BLaER1 treated with 17β-estradiol and CSF1 and Interleukin-3, amounts not matched to agents 10 nM and 100 nM (cell line): Measurements from ENCODE around the gene PSAP.
"Not testable (repeated sequence)": the region's sequence is repeated elsewhere in the genome, so short reads cannot be mapped to it uniquely, and the experiment has no call there.

Source experiments
- H3K27ac ChIP-seq, 11 experiments: shearing (Covaris generic); formaldehyde crosslinking; 2 replicates each; pipeline ENCODE4 v1.8.1; 2022
- H3K27me3 ChIP-seq, 11 experiments: shearing (Covaris generic); formaldehyde crosslinking; 2 replicates each; pipeline ENCODE4 v1.8.1; 2022
- H3K36me3 ChIP-seq, 11 experiments: shearing (Covaris generic); formaldehyde crosslinking; 2 replicates each; pipeline ENCODE4 v1.8.1; 2022
- H3K4me1 ChIP-seq, 10 experiments: shearing (Covaris generic); formaldehyde crosslinking; 2 replicates each; pipeline ENCODE4 v1.8.1; 2022
- H3K4me2 ChIP-seq, 11 experiments: shearing (Covaris generic); formaldehyde crosslinking; 2 replicates each; pipeline ENCODE4 v1.8.1; 2022
- H3K4me3 ChIP-seq, 10 experiments: shearing (Covaris generic); formaldehyde crosslinking; 2 replicates each; pipeline ENCODE4 v1.8.1; 2022
- H3K9ac ChIP-seq, 11 experiments: shearing (Covaris generic); formaldehyde crosslinking; 2 replicates each; pipeline ENCODE4 v1.8.1; 2022
- H3K9me3 ChIP-seq, 11 experiments: shearing (Covaris generic); formaldehyde crosslinking; replicated peaks in 1 of 11; 2 replicates each; pipeline ENCODE4 v1.8.1; 2022
- H4K20me1 ChIP-seq, 11 experiments: shearing (Covaris generic); formaldehyde crosslinking; 2 replicates each; pipeline ENCODE4 v1.8.1; 2022
- Cebpa-rat ChIP-seq, 11 experiments: shearing (Covaris generic); IDR thresholded peaks; 2 replicates each; pipeline ENCODE4 v1.8.1; 2022

Gene PSAP

DNA sequence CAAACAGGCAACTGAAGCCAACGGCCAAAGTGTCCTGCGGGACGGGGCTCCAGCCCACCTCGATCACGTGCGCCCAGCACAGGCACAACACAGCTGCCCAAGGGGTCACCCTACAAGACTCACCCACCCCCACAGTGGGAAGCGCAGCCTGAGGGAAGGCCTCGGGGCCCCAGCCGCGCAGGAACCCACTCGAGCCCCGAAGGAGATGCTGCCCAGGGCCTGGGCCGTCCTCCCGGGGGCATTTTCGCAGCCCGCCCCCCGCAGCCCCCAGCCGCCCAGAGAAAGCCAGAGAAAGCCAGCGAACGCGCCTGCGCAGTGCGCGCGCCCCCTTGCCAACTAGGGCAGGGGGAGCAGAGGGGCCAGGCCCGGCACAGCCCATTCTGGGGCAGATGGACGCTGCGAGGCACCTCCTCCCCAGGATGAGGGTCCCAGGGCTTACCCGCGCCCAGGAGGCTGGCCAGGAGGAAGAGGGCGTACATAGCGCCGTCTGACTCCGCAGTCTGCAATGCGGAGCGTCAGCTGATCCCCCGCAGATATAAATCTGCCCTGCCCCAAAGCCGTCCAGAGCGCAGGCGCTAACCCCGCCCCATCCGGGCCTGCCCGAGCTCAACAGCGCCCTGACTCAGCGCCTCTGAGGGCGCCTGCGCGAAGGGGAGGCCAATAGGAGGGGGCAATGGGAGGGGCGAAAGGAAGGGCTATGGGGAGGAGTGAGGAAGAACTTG lies at the start of gene PSAP:
PSAP (minus strand) TSS at position 509 of the 722 bp plus-strand sequence; CDS start at position 479, 30 bp downstream.
- Histone ChIP-seq H3K27ac (peak within 1 kb of the TSS; percentile 88 to 97 (median 93)), H3K27me3 (no peaks in the 10 kb centered on the region), H4K20me1 (peaks cover 50 to 51% (median 51%) of the 10 kb centered on the region in 11 experiments), H3K9ac (peak within 1 kb of the TSS; percentile 94 to 98 (median 97)), H3K4me1 (peaks cover 51 to 86% (median 74%) of the 10 kb centered on the region in 10 experiments), H3K36me3 (peaks cover 0 to 46% (median 37%) of the 10 kb centered on the region in 11 experiments; a peak in 18 of 22 replicates), H3K4me2 (peak within 1 kb of the TSS; percentile 86 to 99 (median 96)), H3K9me3 (no peaks in the 10 kb centered on the region), H3K4me3 (peak within 1 kb of the TSS; percentile 92 to 99 (median 98))
- no peak for TF ChIP-seq Cebpa-rat (IDR thresholded peaks at IDR 0.05)

DNA sequence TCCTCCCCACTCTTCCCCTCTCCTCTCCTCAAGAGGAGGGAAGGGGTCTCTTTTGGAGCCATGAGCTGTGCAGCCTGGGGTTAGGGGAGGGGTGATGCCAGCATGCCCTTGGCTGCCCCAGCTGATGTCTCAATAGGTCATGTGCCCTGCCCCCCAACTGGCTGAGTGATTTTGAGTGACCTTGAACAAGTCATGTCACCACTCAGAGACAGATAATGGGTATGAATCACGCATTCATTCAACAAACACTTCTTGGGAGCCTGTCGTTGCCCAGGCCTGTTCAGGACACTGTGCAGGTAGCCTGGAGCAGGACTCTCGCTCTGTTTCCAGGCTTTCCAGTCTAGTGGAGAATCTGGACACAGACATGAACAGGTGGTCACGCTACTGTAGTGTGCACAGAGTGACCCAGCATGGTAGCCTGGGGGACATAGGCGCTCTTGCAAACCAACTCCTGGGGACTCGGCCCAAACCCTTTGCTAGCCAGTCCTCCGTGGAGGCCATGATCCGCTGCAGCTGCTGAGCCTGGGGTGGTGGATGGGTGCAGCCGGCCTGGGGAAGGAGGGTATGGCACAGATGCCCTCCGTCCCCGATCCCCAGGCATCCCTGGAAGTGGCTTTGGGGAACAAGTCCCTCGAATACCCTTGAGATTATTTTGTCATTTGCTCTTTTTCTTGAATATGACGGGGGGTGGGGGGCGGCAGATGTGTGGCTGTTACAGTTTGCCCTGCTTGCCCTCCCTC lies 49.6 kb upstream of the PSAP start:
- H3K27ac ChIP-seq, result no peak overlapping the region
- H3K9ac ChIP-seq, result no peak overlapping the region
- H3K4me2 ChIP-seq, result no peak overlapping the region
- H3K4me3 ChIP-seq, result no peak overlapping the region
- TF ChIP-seq Cebpa-rat (IDR thresholded peaks at IDR 0.05), result no peak
- no peaks in the 10 kb centered on the region for H3K36me3 ChIP-seq
- H4K20me1 ChIP-seq, result no peaks in the 10 kb centered on the region
- H3K9me3 ChIP-seq, result peaks cover 0 to 5% (median 0%) of the 10 kb centered on the region in 11 experiments; a peak in 1 of 22 replicates
- H3K27me3 ChIP-seq, result no peaks in the 10 kb centered on the region
- peaks cover 11 to 22% (median 18%) of the 10 kb centered on the region in 10 experiments for H3K4me1 ChIP-seq

DNA sequence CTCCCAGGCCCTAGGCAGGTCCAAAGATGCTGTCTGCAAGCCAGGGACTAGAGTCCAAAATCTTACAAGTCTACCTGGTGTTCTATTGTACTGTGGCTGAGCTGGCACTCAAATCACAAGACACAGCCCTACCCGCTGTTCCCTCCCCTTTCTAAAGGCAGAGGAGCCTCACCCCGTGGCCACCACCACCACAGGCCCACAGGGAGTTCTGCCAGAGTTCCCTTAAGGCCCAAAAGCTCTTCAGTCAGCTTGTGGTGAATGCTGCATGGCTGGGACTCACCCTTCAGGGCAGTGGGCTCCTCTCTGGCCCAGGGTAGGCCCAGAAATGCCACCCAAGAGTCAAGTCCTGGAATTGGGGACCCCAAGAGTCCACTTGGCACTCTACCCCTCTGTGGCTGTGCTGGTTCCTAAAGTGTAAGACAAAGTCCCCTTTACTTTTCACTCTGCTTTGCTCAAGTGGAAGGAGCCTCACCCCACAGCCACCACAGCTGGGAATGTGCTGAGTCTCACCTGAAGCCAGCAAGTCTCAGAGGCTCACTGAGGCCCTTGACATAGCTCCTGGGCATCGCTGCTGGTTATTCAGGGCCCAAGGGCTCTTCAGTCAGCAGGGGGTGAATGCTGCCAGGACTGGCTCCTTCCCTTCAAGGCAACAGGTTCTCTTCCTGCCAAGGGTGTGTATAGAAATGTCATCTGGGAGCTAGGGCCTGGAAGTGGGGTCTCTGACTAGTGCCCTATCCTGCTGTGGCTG lies 48.8 kb upstream of the PSAP start:
- no peaks in the 10 kb centered on the region for H4K20me1 ChIP-seq
- H3K4me2 ChIP-seq, result peak overlapping the region in 8 of 11 experiments; percentile 28 to 61 (median 48); a peak in 19 of 22 replicates
- H3K9ac ChIP-seq, result peak overlapping the region in 4 of 11 experiments; percentile 2 to 32 (median 4); a peak in 4 of 22 replicates
- H3K9me3 ChIP-seq, result peaks cover 0 to 5% (median 0%) of the 10 kb centered on the region in 11 experiments; a peak in 1 of 22 replicates
- H3K36me3 ChIP-seq, result no peaks in the 10 kb centered on the region
- no peak for TF ChIP-seq Cebpa-rat (IDR thresholded peaks at IDR 0.05)
- H3K27me3 ChIP-seq, result no peaks in the 10 kb centered on the region
- no peak overlapping the region for H3K4me3 ChIP-seq
- peaks cover 11 to 30% (median 26%) of the 10 kb centered on the region in 10 experiments for H3K4me1 ChIP-seq
- H3K27ac ChIP-seq, result peak overlapping the region in 3 of 11 experiments; percentile 4 to 20 (median 8); a peak in 1 of 22 replicates

- H3K9me3 ChIP-seq, H3K4me3 ChIP-seq, H3K9ac ChIP-seq, H4K20me1 ChIP-seq, H3K27me3 ChIP-seq, H3K4me2 ChIP-seq, H3K36me3 ChIP-seq, H3K27ac ChIP-seq: not testable (repeated sequence)
- H3K4me1 ChIP-seq, result peaks cover 11 to 45% (median 41%) of the 10 kb centered on the region in 10 experiments
These were observed 47.3 kb upstream of the PSAP start for GRCh38 chr10:71898346-71898745.

DNA sequence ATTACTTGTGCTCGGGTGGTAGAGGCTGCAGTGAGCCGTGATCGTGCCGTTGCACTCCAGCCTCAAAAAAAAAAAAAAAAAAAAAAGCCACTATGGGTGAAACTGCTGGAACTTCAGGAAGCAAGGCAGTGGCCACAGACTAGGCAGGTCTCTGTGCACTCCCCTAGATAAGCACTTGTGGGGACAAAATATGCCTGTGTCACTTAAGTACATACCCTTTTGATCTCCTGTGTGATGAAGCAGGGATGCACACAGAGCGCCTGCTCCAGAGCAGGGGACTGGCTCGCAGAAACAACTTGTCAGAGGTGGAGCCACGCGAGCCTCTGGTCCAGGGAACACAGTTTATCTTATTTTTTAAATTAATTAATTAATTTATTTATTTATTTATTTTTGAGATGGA lies 42.9 kb upstream of the PSAP start:
- Histone ChIP-seq H3K4me2 (peak overlapping the region in 9 of 11 experiments; percentile 14 to 99 (median 92); a peak in 14 of 22 replicates), H3K9ac (peak overlapping the region in 3 of 11 experiments; percentile 20 to 35 (median 21); a peak in 2 of 22 replicates), H3K9me3 (peaks cover 0 to 5% (median 0%) of the 10 kb centered on the region in 11 experiments; a peak in 1 of 22 replicates), H3K27ac (peak overlapping the region in 5 of 11 experiments; percentile 17 to 99 (median 61); a peak in 7 of 22 replicates), H3K27me3 (no peaks in the 10 kb centered on the region), H4K20me1 (no peaks in the 10 kb centered on the region), H3K4me1 (peaks cover 18 to 78% (median 76%) of the 10 kb centered on the region in 10 experiments), H3K36me3 (no peaks in the 10 kb centered on the region), H3K4me3 (no peak overlapping the region)
- no peak for TF ChIP-seq Cebpa-rat (IDR thresholded peaks at IDR 0.05)

DNA sequence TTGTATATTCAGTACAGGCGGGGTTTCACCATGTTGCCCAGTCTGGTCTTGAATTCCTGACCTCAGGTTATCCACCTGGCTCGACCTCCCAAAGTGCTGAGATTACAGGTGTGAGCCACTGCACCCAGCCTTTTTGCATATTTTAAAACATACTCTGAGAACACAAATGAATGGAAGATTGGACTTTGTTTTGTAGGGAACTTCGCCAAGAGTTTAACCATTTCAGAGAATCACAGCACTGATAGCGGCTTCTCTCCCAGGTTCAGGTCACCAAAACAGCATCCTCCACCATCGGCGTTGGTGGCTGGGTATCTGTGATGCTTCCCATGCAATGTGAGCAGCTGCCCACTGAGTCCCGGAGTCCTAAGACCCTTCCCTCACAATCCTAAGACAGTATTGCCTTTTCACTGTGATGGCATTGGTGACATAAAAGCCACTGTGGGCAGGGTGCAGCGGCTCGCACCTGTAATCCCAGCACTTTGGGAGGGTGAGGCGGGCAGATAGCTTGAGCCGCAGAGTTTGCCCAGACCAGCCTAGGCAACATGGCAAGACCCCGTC lies 42.3 kb upstream of the PSAP start:
- no peak overlapping the region for H3K4me3 ChIP-seq
- peak overlapping the region in 1 of 11 experiments; percentile 21; a peak in 1 of 22 replicates for H3K9ac ChIP-seq
- no peaks in the 10 kb centered on the region for H3K36me3 ChIP-seq
- no peak for TF ChIP-seq Cebpa-rat (IDR thresholded peaks at IDR 0.05)
- no peaks in the 10 kb centered on the region for H3K27me3 ChIP-seq
- peak overlapping the region in 8 of 11 experiments; percentile 88 to 99 (median 98); a peak in 13 of 22 replicates for H3K4me2 ChIP-seq
- H3K4me1 ChIP-seq, result peaks cover 20 to 79% (median 76%) of the 10 kb centered on the region in 10 experiments
- H3K9me3 ChIP-seq, result peaks cover 0 to 3% (median 0%) of the 10 kb centered on the region in 11 experiments; a peak in 1 of 22 replicates
- no peaks in the 10 kb centered on the region for H4K20me1 ChIP-seq
- H3K27ac ChIP-seq, result peak overlapping the region in 5 of 11 experiments; percentile 37 to 99 (median 97); a peak in 7 of 22 replicates

GRCh38 chr10:71891437-71891836 lies 40.4 kb upstream of the PSAP start:
- Histone ChIP-seq H3K27me3 (no peaks in the 10 kb centered on the region), H3K4me1 (peaks cover 35 to 93% (median 92%) of the 10 kb centered on the region in 10 experiments), H3K27ac (peak overlapping the region; percentile 12 to 100 (median 98); a peak in 21 of 22 replicates), H3K4me2 (peak overlapping the region in 9 of 11 experiments; percentile 88 to 99 (median 97); a peak in 17 of 22 replicates), H3K9ac (peak overlapping the region in 8 of 11 experiments; percentile 11 to 98 (median 88); a peak in 15 of 22 replicates), H3K9me3 (no peaks in the 10 kb centered on the region), H3K4me3 (peak overlapping the region in 1 of 10 experiments; percentile 1; a peak in 1 of 20 replicates), H4K20me1 (no peaks in the 10 kb centered on the region), H3K36me3 (no peaks in the 10 kb centered on the region)
- no peak for TF ChIP-seq Cebpa-rat (IDR thresholded peaks at IDR 0.05)

DNA sequence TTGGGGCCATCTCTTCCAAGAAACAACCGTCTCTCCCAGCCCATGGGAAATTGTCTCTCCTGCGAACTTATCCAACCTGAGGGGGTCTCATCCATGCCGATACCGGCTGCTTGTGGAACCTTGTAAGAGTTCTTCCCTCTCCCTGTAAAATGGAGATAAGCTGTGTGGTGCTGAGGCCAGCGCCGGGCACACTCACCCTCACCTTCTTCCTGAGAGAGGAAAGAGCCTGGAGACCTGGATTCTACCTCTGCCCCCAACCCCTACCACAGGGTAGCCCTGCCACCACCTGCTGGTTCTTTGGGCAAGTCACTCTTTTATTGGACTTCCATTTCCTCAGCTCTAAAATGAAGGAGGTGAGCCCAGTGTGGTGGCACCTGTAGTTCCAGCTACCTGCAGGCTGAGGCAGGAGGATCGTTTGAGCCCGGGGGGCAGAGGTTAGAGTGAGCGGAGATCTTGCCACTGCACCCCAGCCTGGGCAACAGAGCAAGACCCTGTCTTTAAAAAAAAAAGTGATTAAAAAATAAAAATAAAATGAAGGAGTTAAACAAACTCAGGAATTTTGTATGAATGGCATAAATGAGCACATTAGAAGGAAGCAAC lies 38.4 kb upstream of the PSAP start:
- Histone ChIP-seq H3K4me2 (peak overlapping the region; percentile 88 to 99 (median 97)), H3K9ac (peak overlapping the region; percentile 81 to 98 (median 85)), H3K27me3 (no peaks in the 10 kb centered on the region), H3K4me1 (peaks cover 35 to 94% (median 93%) of the 10 kb centered on the region in 10 experiments), H3K4me3 (peak overlapping the region; percentile 26 to 50 (median 38); a peak in 18 of 20 replicates), H3K36me3 (no peaks in the 10 kb centered on the region), H4K20me1 (no peaks in the 10 kb centered on the region), H3K27ac (peak overlapping the region; percentile 93 to 100 (median 98)), H3K9me3 (no peaks in the 10 kb centered on the region)
- no peak for TF ChIP-seq Cebpa-rat (IDR thresholded peaks at IDR 0.05)
